A549 (cell line): ENCODE results near the gene LRRC36.

Source experiments
- BHLHE40 ChIP-seq: IDR thresholded peaks from 2 replicates; pipeline ENCODE4 v1.6.1; 2012; ENCODE audit warnings: low read depth, low read length, inconsistent platforms
- CEBPB ChIP-seq, 2 experiments: fragments of >200 bp in 1 of 2; sonication (Bioruptor Twin) in 1 of 2; formaldehyde crosslinking in 1 of 2; IDR thresholded peaks; 2 replicates each; pipeline ENCODE4 v1.6.1; 2012 to 2016
- CTCF ChIP-seq: fragments of >200 bp; sonication (Bioruptor Twin); formaldehyde crosslinking; IDR thresholded peaks from 3 replicates; pipeline ENCODE4 v1.5.1; 2016
- ESRRA ChIP-seq: fragments of 150-350 bp; IDR thresholded peaks from 2 replicates; pipeline ENCODE4 v1.6.1; 2014; ENCODE audit warnings: mild to moderate bottlenecking, low read length, borderline replicate concordance
- HDAC2 ChIP-seq: fragments of 200-600 bp; sonication (generic); IDR thresholded peaks from 2 replicates; pipeline ENCODE4 v1.6.1; 2016
- JUN ChIP-seq, 2 experiments: fragments of >200 bp; sonication (Bioruptor Twin); formaldehyde crosslinking; IDR thresholded peaks; 2 replicates in 1 of 2; 3 replicates in 1 of 2; pipeline ENCODE4 v1.6.1; 2016 to 2017
- MAX ChIP-seq: IDR thresholded peaks from 2 replicates; pipeline ENCODE4 v1.6.1; 2012
- NR3C1 ChIP-seq: fragments of >200 bp; sonication (Bioruptor Twin); formaldehyde crosslinking; IDR thresholded peaks from 3 replicates; pipeline ENCODE4 v1.6.1; 2017
- POLR2A ChIP-seq: IDR thresholded peaks from 2 replicates; pipeline ENCODE4 v1.6.1; 2012; ENCODE audit warnings: mild to moderate bottlenecking, low read length
- RAD21 ChIP-seq, 2 experiments: fragments of >200 bp in 1 of 2; sonication (Bioruptor Twin) in 1 of 2; formaldehyde crosslinking in 1 of 2; IDR thresholded peaks in 1 of 2; conservative IDR thresholded peaks in 1 of 2; 2 replicates in 1 of 2; 3 replicates in 1 of 2; pipeline ENCODE4 v1.6.1; 2012 to 2018; ENCODE audit warnings: inconsistent platforms in 1 of 2
- RNF2 ChIP-seq: fragments of 200-600 bp; sonication (generic); IDR thresholded peaks from 2 replicates; pipeline ENCODE4 v1.6.1; 2016; ENCODE audit warnings: low read depth, mild to moderate bottlenecking, antibody characterized with exemption, moderate library complexity, borderline replicate concordance

GRCh38 chr16:67287960-67288359 is 38.7 kb upstream of the LRRC36 start:
- TF ChIP-seq POLR2A (no peak), JUN (IDR thresholded peaks at IDR 0.05) (no peak), RNF2 (no peak), BHLHE40 (no peak), MAX (no peak), HDAC2 (no peak), CTCF (no peak), NR3C1 (no peak), CEBPB (IDR thresholded peaks at IDR 0.05) (no peak), ESRRA (no peak), RAD21 (conservative IDR thresholded peaks at IDR 0.05 in 1 of 2, IDR thresholded peaks at IDR 0.05 in 1 of 2) (no peak)
